KOPT-K1 (cell line): Measurements from ENCODE around the gene NRXN3.
"Not testable (repeated sequence)": the region's sequence is repeated elsewhere in the genome, so short reads cannot be mapped to it uniquely, and the experiment has no call there.

ENCODE experiments used
- H3K27ac ChIP-seq: fragments of 200-600 bp; sonication (generic); 2 replicates; pipeline ENCODE4 v1.5.1; 2016; ENCODE audit warnings: antibody characterized with exemption, mild to moderate bottlenecking, low read depth, low read length; ENCODE audit not compliant: poor library complexity, severe bottlenecking
- H3K36me3 ChIP-seq: fragments of 200-600 bp; sonication (generic); 2 replicates; pipeline ENCODE4 v1.5.1; 2017; ENCODE audit warnings: antibody characterized with exemption, mild to moderate bottlenecking, low read length, moderate library complexity; ENCODE audit not compliant: insufficient read depth
- H3K9me3 ChIP-seq: fragments of 200-600 bp; sonication (generic); 2 replicates; pipeline ENCODE4 v1.5.1; 2017; ENCODE audit warnings: antibody characterized with exemption, low read length, mild to moderate bottlenecking; ENCODE audit not compliant: insufficient read depth, poor library complexity, severe bottlenecking

Gene NRXN3

DNA sequence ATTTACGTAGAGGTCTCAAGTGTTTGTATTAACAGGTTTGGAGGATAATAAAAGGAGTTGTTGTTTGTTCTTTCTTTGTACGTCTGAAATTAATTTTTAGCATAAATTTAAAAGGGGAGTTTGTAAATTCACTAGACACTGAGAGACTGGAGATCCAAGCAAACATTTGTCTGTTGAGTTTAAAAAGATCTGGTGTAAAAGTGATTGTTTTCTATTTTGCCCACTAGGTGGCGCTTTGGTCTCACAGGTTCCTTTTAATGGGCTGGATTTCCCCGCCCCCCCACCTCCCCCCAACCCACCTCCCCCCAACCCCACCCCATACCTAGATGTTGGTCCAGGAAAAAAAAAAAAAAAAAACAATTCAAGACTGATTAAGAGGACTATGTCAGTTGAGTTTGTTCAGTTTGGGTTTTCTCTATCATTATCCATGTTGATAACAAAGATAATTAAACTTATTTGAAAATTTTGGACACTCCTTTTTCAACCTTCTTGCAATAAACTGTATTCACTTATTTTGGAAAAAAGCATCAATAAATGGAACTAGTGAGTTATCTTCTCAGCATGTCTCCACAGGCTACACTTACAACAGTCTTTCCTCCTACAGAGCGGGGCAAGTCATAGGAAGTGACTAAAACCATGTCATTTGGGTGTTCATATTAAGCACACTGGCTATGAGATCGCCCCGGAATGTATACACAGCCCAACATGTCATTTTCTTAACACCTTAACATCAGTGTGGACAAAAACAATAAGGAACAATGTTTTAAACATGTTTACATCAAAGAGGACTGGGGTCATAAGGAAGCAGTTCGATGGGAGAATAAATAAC is 841.1 kb downstream of the NRXN3 start:
- Histone ChIP-seq H3K9me3 (no peaks in the 10 kb centered on the region), H3K27ac (no peak overlapping the region)

DNA sequence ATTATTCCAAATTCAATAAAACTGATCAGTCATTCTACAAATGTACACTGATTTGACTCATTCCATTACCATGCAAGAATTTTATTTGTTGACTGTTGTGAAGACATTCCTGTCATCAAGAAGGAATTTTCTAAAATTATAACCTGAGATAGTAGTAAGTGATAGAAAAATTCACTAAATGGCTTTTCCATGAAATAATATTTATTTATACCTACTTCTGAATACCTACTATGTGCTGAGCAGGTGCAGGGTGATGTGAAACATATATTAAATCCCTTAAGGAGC is 841.7 kb downstream of the NRXN3 start:
- Histone ChIP-seq H3K36me3 (no peaks in the 10 kb centered on the region), H3K27ac (no peak overlapping the region), H3K9me3 (no peaks in the 10 kb centered on the region)

More for the DNA sequence above, 841.1 kb downstream of the NRXN3 start:
- no peaks in the 10 kb centered on the region for H3K36me3 ChIP-seq

GRCh38 chr14:79016828-79017505 is 846.8 kb downstream of the NRXN3 start:
- no peaks in the 10 kb centered on the region for H3K36me3 ChIP-seq
- H3K27ac ChIP-seq, result no peak overlapping the region
- H3K9me3 ChIP-seq, result no peaks in the 10 kb centered on the region

GRCh38 chr14:79017561-79017960 is 847.4 kb downstream of the NRXN3 start:
- no peaks in the 10 kb centered on the region for H3K9me3 ChIP-seq
- no peak overlapping the region for H3K27ac ChIP-seq
- no peaks in the 10 kb centered on the region for H3K36me3 ChIP-seq

DNA sequence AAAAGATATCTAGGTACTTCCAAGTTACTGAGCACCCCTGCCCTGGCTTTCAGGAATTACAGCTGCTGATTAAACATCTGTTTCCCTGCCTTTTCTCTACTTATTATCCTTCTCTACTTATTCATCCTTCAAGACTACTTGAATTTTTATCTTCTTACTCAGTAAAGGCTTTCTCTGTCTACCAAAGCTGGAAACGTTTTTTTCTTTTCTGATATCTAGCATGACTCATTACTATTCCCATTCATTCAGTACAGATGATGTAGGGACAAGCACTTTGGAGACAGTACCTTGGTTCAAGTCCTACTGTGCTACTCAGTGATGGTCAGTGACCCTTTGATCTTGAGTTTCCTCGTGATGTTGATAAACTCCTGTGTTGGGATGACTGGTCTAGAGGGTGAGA is 848.7 kb downstream of the NRXN3 start:
- Histone ChIP-seq H3K27ac (no peak overlapping the region), H3K36me3 (no peaks in the 10 kb centered on the region), H3K9me3 (no peaks in the 10 kb centered on the region)

DNA sequence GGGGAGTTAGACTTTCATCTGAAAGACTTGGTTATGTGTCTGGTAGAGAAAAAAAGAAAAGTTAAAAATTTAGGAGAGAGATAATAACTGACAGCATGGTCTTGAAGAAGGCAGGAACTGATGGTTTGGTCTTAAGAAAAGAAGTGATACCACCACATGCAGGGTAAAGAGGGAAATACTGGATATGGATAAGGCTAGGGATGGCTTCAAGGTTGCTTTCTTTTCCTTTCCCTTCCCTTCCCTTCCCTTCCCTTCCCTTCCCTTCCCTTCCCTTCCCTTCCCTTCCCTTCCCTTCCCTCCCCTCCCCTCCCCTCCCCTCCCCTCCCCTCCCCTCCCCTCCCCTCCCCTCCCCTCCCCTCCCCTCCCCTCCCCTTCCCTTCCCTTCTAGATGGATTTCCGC is 849.7 kb downstream of the NRXN3 start:
- not testable (repeated sequence) for H3K9me3 ChIP-seq, H3K36me3 ChIP-seq, H3K27ac ChIP-seq

DNA sequence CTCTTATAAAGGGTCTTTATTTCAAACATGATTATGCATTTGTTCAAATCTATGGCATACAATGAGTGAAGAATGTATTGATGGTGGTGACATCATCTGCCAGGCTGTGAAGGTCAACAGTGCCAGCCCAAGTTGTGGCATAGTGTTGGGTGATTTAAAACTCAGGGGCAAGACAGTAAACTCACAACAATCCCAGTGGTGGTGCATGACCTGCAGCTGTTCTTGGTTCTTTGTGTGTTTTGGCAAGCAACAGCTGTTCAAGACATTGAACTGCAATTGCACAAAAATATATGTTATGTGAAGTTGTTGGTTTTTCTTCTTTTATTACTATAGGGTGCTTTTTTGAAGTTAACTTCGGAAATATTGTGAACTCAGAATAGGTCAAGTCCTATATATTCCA is 851.6 kb downstream of the NRXN3 start:
- Histone ChIP-seq H3K36me3 (no peaks in the 10 kb centered on the region), H3K27ac (no peak overlapping the region), H3K9me3 (no peaks in the 10 kb centered on the region)

- no peak overlapping the region for H3K27ac ChIP-seq
Observed at GRCh38 chr14:79027138-79027537, 857.0 kb downstream of the NRXN3 start.

DNA sequence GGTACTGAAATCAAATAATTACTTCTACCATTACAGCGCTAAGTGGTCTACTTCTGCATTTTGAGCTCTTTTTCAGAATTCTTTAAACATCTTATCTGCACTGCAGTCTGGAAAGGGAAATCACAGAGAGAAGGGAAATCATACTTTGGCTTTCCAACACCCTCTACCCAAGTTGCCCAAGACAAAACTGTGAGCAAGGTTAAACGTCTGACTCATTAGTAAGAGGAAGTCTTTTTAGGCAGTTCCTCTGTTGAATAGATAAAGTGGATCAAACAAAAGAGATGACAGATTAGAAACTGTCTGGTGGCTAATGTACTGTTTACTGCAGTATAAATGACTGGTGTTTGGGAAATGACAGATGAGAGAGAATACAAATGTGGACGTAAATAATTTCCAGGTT is 858.1 kb downstream of the NRXN3 start:
- H3K36me3 ChIP-seq, result no peaks in the 10 kb centered on the region
- H3K27ac ChIP-seq, result no peak overlapping the region
- H3K9me3 ChIP-seq, result no peaks in the 10 kb centered on the region

More at GRCh38 chr14:79027138-79027537, 857.0 kb downstream of the NRXN3 start:
- H3K9me3 ChIP-seq, result no peaks in the 10 kb centered on the region
- no peaks in the 10 kb centered on the region for H3K36me3 ChIP-seq

- Histone ChIP-seq H3K9me3 (no peaks in the 10 kb centered on the region), H3K36me3 (no peaks in the 10 kb centered on the region), H3K27ac (no peak overlapping the region)
Observed at GRCh38 chr14:79036441-79036840, 866.3 kb downstream of the NRXN3 start.

DNA sequence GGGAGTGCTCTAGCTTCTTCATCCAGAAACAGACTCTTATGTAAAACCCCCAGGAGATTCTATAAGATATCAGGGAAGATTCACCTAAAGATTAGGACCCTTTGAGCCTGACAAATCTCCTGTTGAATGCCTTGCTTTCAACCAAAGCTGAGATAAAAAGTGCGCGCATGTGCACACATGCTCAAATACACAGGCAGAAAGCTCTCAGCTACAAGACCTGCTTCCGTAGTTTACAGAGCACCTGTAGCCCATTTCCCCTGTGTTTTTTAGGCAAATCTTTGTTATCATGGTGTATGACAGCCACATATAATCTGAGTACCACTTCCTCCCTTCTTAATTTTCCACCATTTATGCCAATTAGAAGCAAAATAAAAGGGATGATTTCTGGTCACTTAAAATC is 866.9 kb downstream of the NRXN3 start:
- no peak overlapping the region for H3K27ac ChIP-seq
- H3K36me3 ChIP-seq, result no peaks in the 10 kb centered on the region
- H3K9me3 ChIP-seq, result no peaks in the 10 kb centered on the region

- H3K9me3 ChIP-seq, result no peaks in the 10 kb centered on the region
- H3K36me3 ChIP-seq, result no peaks in the 10 kb centered on the region
- H3K27ac ChIP-seq, result no peak overlapping the region
Observed at GRCh38 chr14:79037593-79037992, 867.4 kb downstream of the NRXN3 start.

DNA sequence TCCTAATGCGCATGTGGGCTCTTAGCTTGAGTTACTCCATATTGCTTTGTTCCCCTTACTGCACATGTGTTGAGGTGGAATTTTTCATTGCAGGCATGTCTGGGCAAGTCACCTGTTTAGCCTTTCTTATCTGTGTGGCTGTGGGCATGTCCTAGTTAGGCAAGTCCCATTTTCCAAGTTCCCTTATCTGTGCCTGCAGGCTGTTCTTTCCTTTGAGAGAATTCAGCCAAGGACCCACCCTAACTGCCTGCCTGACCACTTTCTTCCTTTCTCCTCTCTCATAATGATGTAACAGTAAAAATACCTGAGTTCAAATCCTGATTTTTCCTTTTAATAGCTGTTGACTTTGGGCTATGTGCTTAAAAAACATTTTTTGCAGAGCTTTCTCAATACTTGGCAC is 870.6 kb downstream of the NRXN3 start:
- no peaks in the 10 kb centered on the region for H3K9me3 ChIP-seq
- H3K27ac ChIP-seq, result no peak overlapping the region
- H3K36me3 ChIP-seq, result no peaks in the 10 kb centered on the region

DNA sequence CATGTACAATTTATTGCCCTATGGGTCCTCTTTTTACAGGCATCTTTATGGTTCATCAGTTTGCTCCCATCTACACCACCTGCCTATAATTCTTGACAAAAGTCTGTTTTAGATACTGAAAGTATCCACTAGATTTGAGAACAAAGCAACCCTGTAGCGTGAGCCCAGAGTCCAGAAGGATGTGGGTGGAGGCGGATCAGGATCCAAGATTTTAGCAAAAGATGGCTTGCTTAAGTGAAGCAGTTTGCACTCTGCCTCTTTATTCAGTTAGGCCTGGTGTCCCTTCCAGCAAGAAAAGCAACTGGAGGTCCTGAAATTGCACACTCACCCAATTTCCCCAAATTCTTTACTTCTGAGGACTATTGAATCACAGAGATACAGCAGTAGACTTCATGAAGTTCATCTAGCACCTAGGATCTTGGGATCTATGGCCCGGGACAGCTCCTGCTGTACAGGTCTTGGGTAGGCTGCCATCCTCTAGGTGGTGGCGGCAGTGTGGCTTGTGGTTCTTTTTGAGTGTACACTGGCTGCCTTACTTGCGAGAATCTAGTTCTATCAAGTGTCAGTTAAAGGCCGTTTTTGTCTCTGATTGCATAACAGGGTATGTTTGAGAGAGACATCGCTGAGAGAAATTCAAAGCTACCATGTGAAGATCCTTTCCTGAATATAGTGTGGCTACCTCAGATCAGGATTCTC is 873.2 kb downstream of the NRXN3 start:
- Histone ChIP-seq H3K27ac (no peak overlapping the region), H3K9me3 (no peaks in the 10 kb centered on the region), H3K36me3 (no peaks in the 10 kb centered on the region)

- Histone ChIP-seq H3K36me3 (no peaks in the 10 kb centered on the region), H3K9me3 (no peaks in the 10 kb centered on the region), H3K27ac (no peak overlapping the region)
Observed at GRCh38 chr14:79044894-79045624, 874.9 kb downstream of the NRXN3 start.
